Neural cell (in vitro differentiated cells): ENCODE measurements around the gene VSIG10L2.

ENCODE experiments used
- EZH2 ChIP-seq: fragments of 200-600, 300-800 bp; shearing (Covaris generic), sonication (generic); IDR thresholded peaks from 2 replicates; pipeline ENCODE4 v1.6.1; 2014; ENCODE audit warnings: antibody characterized with exemption, low read length, borderline replicate concordance, mild to moderate bottlenecking; ENCODE audit not compliant: insufficient read depth, poor library complexity, severe bottlenecking
- POLR2AphosphoS5 ChIP-seq: IDR thresholded peaks from 2 replicates; pipeline ENCODE4 v1.6.1; 2012
- RAD21 ChIP-seq: fragments of 450-650 bp; conservative IDR thresholded peaks from 2 replicates; pipeline ENCODE4 v1.6.1; 2014; ENCODE audit warnings: antibody characterized with exemption, mild to moderate bottlenecking, moderate library complexity
- TAF1 ChIP-seq: IDR thresholded peaks from 2 replicates; pipeline ENCODE4 v1.6.1; 2012; ENCODE audit warnings: low read depth

GRCh38 chr11:125944350-125945010 lies 1.4 kb upstream of the VSIG10L2 start:
- no peak for TF ChIP-seq RAD21
- no peak for TF ChIP-seq TAF1
- no peak for TF ChIP-seq POLR2AphosphoS5
- no peak for TF ChIP-seq EZH2
